Measurements from ENCODE around the gene TSPAN5. TPM values are rescaled to one million over a fixed set of nuclear protein-coding genes. Genes with fewer than 3 reads are reported as not detected.

The TSPAN5 gene
- total RNA-seq, 2 donors from 2014 or later, result 7.4 to 11.8 TPM

DNA sequence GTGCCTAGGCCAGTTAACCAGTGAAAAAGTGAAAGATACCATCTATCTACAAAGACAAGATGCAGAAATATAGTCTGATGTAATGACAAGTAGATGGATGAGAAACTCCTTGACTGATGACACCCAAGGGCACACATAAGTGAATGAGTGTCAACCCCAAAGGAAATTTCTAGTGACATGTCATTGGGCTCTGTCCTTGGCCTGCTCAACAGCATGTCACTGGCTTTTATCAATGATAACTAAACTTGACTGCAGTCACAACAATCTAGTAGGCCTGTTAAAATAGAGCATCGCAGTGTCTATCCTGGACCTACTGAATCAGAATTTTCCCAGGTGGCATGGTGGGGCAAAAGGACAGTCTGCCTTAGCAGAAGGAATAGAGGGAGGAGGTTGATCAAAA, 155.8 kb downstream of the TSPAN5 start:
- H3K36me3 Mint-ChIP-seq (ENCODE audit: low read depth), result no peaks in the 10 kb centered on the region
- peaks cover 17% of the 10 kb centered on the region for H3K4me1 Mint-ChIP-seq
- H3K27ac Mint-ChIP-seq, result no peak overlapping the region
- no peak for TF ChIP-seq CTCF (conservative IDR thresholded peaks at IDR 0.05)
- Histone ChIP-seq H3K9ac (ENCODE audit: extremely low read depth, low read length, poor library complexity, severe bottlenecking) (no peak overlapping the region), H3K4me3 (ENCODE audit: low read length) (no peak overlapping the region), H3K4me1 (ENCODE audit: control insufficient read depth, insufficient read depth, low read length) (no peaks in the 10 kb centered on the region), H3K9me3 (ENCODE audit: control insufficient read depth, low read length) (no peaks in the 10 kb centered on the region), H3K27ac (ENCODE audit: low read depth, low read length) (no peak overlapping the region), H3K27me3 (ENCODE audit: control insufficient read depth, insufficient read depth, low read length, poor library complexity, severe bottlenecking) (no peaks in the 10 kb centered on the region), H3K36me3 (ENCODE audit: control insufficient read depth, insufficient read depth, low read length) (no peaks in the 10 kb centered on the region)
- no peaks in the 10 kb centered on the region for H3K9me3 Mint-ChIP-seq
- 92 to 100% methylated on average over 1 of the region's 1 CpG for WGBS, 2 experiments (ENCODE audit: insufficient coverage in 1 of 2, insufficient read length in 1 of 2)
- H3K27me3 Mint-ChIP-seq (ENCODE audit: insufficient read depth), result no peaks in the 10 kb centered on the region
- DNase-seq, result no peak
- H3K4me3 Mint-ChIP-seq, result no peak overlapping the region

DNA sequence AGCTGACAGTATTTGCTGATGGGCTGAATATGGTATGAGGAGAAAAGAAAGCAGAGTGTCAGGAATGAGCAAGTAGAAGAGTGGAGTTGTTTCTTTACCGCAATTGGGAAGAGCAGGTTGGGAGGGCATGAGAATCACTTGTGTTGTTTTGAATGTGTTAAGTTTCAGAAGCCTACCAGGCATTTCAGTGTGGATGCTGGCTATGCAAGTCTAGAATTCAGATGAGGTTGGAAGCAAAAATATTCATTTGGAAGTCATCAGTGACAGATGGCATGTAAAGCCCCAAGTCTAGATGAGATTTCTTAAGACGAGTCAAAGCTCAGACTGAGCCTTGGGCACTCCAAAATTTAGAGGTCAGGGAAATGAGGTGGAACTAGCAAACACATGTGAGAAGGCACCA, 156.4 kb downstream of the TSPAN5 start:
- Mint-ChIP-seq H3K9me3 (no peaks in the 10 kb centered on the region), H3K4me3 (no peak overlapping the region), H3K4me1 (peaks cover 11% of the 10 kb centered on the region), H3K36me3 (ENCODE audit: low read depth) (no peaks in the 10 kb centered on the region), H3K27me3 (ENCODE audit: insufficient read depth) (no peaks in the 10 kb centered on the region), H3K27ac (no peak overlapping the region)
- Histone ChIP-seq H3K27ac (ENCODE audit: low read depth, low read length) (no peak overlapping the region), H3K9ac (ENCODE audit: extremely low read depth, low read length, poor library complexity, severe bottlenecking) (no peak overlapping the region), H3K9me3 (ENCODE audit: control insufficient read depth, low read length) (no peaks in the 10 kb centered on the region), H3K4me3 (ENCODE audit: low read length) (no peak overlapping the region), H3K27me3 (ENCODE audit: control insufficient read depth, insufficient read depth, low read length, poor library complexity, severe bottlenecking) (no peaks in the 10 kb centered on the region), H3K36me3 (ENCODE audit: control insufficient read depth, insufficient read depth, low read length) (no peaks in the 10 kb centered on the region), H3K4me1 (ENCODE audit: control insufficient read depth, insufficient read depth, low read length) (no peaks in the 10 kb centered on the region)
- 87 to 91% methylated on average over 2 of the region's 2 CpGs for WGBS, 2 experiments (ENCODE audit: insufficient coverage in 1 of 2, insufficient read length in 1 of 2)
- no peak for DNase-seq
- TF ChIP-seq CTCF (conservative IDR thresholded peaks at IDR 0.05), result no peak

- Histone ChIP-seq H3K36me3 (ENCODE audit: control insufficient read depth, insufficient read depth, low read length) (no peaks in the 10 kb centered on the region), H3K27ac (ENCODE audit: low read depth, low read length) (no peak overlapping the region), H3K27me3 (ENCODE audit: control insufficient read depth, insufficient read depth, low read length, poor library complexity, severe bottlenecking) (no peaks in the 10 kb centered on the region), H3K9ac (ENCODE audit: extremely low read depth, low read length, poor library complexity, severe bottlenecking) (no peak overlapping the region), H3K4me1 (ENCODE audit: control insufficient read depth, insufficient read depth, low read length) (no peaks in the 10 kb centered on the region), H3K9me3 (ENCODE audit: control insufficient read depth, low read length) (no peaks in the 10 kb centered on the region), H3K4me3 (ENCODE audit: low read length) (no peak overlapping the region)
- TF ChIP-seq CTCF (conservative IDR thresholded peaks at IDR 0.05), result no peak
- Mint-ChIP-seq H3K4me3 (no peak overlapping the region), H3K27ac (no peak overlapping the region), H3K4me1 (peaks cover 4% of the 10 kb centered on the region), H3K27me3 (ENCODE audit: insufficient read depth) (no peaks in the 10 kb centered on the region), H3K9me3 (no peaks in the 10 kb centered on the region), H3K36me3 (ENCODE audit: low read depth) (no peaks in the 10 kb centered on the region)
- DNase-seq, result no peak
- 93% methylated on average over 3 of the region's 3 CpGs for WGBS, 2 experiments (ENCODE audit: insufficient coverage in 1 of 2, insufficient read length in 1 of 2)
Observed at GRCh38 chr4:98501383-98501782, 157.0 kb downstream of the TSPAN5 start.

All from endodermal cell (in vitro differentiated cells).